GM12875 (cell line): ENCODE measurements around the gene TMTC2.
"Not testable (repeated sequence)": the region's sequence is repeated elsewhere in the genome, so short reads cannot be mapped to it uniquely, and the experiment has no call there.

Experiments used
- H3K4me3 ChIP-seq: one replicate; pipeline ENCODE4 v1.5.1; 2011; ENCODE audit warnings: low read depth, low read length, control low read depth
- TF ChIP-seq, protein P1 (sequence below): IDR thresholded peaks from 2 replicates; pipeline ENCODE4 v1.5.1; 2011; ENCODE audit warnings: low read depth, mild to moderate bottlenecking, control low read depth, inconsistent platforms, low read length, moderate library complexity, borderline replicate concordance; ENCODE audit not compliant: insufficient read depth

TMTC2 gene

DNA sequence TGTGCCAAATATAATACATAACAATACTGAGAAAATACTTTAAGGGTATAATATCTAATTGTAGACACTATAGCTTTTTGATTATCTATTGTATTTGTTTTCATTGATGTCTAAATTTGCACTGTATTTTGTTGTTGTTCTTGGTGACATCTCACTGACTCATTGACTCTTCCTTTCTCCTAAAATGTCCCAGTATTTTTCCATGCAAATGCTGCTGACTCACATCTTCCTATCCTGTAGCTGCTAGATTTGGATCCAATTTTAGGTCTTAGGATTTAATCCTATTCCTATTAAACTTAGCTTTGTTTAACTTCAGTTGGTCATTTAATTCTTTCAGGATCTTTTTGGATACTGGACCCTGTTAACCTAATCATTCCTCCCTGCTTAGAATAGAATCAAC is 148.5 kb downstream of the TMTC2 start:
- no peak overlapping the region for H3K4me3 ChIP-seq
- TF ChIP-seq, protein P1, sequence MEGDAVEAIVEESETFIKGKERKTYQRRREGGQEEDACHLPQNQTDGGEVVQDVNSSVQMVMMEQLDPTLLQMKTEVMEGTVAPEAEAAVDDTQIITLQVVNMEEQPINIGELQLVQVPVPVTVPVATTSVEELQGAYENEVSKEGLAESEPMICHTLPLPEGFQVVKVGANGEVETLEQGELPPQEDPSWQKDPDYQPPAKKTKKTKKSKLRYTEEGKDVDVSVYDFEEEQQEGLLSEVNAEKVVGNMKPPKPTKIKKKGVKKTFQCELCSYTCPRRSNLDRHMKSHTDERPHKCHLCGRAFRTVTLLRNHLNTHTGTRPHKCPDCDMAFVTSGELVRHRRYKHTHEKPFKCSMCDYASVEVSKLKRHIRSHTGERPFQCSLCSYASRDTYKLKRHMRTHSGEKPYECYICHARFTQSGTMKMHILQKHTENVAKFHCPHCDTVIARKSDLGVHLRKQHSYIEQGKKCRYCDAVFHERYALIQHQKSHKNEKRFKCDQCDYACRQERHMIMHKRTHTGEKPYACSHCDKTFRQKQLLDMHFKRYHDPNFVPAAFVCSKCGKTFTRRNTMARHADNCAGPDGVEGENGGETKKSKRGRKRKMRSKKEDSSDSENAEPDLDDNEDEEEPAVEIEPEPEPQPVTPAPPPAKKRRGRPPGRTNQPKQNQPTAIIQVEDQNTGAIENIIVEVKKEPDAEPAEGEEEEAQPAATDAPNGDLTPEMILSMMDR: no peak

DNA sequence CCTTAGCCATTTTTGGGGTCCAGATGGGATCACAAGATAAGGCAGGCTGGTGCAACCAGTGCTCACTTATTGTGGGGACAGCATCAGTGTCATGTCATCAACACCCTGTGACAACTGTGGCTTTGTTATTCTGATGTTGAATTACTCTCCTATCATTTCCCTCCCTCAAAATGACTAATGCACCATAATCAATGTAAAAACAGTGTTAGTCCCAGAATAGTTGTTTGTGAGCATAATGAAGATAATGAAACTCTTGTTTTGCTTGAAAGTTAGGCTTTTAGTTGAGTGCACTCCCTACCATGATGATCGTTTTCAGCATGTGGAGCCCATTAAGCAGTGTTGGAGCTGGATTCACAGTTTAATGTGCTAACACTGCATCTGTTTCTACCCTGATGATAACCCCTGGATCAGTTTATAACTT is 151.4 kb downstream of the TMTC2 start:
- TF ChIP-seq, protein P1: no peak
- no peak overlapping the region for H3K4me3 ChIP-seq

GRCh38 chr12:82838827-82839226 is 152.1 kb downstream of the TMTC2 start:
- no peak overlapping the region for H3K4me3 ChIP-seq
- TF ChIP-seq, protein P1: no peak

DNA sequence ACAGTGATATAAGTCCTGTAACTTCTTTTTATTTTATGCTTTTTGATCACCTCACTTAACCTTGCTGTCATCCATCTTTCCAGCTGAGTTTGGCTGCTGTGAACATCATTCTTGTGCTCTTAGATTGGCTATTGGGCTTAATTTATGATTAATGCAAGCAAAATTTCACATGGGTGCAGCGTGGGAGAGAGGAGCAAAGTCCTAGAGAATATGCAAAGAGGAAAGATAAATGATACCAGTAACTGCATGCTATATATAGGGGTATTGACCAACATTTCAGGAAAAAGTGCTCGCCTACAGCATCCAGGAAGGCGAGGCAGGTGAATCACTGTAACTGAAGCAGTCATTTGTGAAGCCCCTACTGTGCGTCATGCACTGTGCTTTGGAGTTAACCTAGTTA is 153.1 kb downstream of the TMTC2 start:
- TF ChIP-seq, protein P1: no peak
- H3K4me3 ChIP-seq: no peak overlapping the region

DNA sequence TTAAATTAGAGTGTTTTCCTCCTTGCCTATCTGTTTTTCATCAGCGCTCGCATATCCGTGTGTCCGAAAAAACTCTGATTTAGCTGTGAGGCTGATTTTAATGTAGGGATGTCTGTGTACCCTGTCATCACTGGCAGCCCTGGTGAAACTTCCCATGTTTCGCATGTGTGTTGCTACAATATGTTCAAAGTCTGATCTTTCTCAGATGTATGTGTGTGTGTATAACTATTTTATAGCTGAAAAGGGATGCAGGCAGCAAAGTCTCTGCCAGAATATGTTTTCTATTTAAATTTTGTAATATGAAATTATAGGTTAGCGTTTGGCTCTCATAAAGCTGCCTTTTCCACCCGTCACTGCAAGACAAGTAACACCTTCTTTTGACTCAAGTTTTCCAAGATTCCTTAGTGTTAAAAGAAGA is 154.8 kb downstream of the TMTC2 start:
- H3K4me3 ChIP-seq: no peak overlapping the region
- TF ChIP-seq, protein P1: no peak

DNA sequence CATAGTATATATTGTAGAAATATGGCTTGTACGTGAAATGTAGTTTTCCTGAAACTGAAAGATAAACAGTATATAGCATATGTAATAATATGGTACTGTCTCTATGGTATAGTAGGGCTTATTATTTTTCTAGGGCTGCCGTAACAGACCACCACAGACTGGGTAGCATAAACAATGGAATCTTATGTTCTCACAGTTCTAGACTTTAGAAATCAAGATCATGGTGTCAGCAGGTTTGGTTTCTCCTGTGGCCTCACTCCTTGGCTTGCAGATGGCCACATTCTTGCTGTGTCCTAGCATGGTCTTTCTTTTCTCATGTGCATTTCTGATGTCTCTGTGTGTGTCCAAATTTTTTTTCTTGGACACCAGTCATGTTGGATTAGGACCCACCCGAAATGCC is 155.8 kb downstream of the TMTC2 start:
- H3K4me3 ChIP-seq: no peak overlapping the region
- TF ChIP-seq, protein P1: no peak

GRCh38 chr12:82845076-82845475 is 158.4 kb downstream of the TMTC2 start:
- not testable (repeated sequence) for H3K4me3 ChIP-seq

DNA sequence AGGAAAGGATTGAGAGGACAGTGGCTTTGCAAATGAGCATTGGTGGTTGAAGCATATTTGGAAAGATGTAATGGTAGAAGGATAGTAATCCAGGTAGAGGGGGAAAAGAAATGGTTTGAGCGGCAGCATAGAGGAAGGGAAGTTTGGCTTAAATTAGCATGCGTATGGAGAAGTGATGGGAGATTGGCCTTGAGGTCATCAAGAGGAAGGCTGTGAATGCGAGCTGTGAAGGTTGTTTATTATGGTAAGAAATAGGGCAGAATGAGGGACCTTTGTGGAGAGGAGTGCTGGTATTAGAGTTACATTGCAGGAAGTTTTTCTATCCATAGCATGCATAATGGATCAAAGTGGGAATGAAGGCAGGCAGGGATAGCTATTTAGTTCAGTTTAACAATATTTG is 162.1 kb downstream of the TMTC2 start:
- TF ChIP-seq, protein P1: no peak
- no peak overlapping the region for H3K4me3 ChIP-seq
